ENCODE data around the gene ZDHHC8.

DNA sequence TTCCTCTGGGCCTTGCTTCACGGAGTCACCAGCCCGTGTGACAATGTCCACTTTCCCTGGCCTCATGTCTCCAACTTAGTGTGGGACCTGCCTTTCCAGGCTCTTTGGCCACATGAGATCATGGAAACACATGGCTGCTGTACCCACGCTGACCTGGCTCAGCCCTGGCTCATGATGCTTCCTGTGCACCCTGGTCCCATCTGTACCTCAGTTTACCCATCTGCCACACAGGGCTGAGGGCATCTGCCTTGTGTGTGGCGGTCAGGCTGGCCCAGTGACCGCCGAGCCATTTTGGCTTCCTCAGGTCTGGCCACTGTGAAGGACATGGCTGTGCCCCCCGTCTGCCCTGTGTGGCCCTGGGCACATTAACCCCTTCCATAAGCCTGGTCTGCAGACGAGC lies 51.5 kb downstream of the ZDHHC8 start:
- TF ChIP-seq, protein P1, sequence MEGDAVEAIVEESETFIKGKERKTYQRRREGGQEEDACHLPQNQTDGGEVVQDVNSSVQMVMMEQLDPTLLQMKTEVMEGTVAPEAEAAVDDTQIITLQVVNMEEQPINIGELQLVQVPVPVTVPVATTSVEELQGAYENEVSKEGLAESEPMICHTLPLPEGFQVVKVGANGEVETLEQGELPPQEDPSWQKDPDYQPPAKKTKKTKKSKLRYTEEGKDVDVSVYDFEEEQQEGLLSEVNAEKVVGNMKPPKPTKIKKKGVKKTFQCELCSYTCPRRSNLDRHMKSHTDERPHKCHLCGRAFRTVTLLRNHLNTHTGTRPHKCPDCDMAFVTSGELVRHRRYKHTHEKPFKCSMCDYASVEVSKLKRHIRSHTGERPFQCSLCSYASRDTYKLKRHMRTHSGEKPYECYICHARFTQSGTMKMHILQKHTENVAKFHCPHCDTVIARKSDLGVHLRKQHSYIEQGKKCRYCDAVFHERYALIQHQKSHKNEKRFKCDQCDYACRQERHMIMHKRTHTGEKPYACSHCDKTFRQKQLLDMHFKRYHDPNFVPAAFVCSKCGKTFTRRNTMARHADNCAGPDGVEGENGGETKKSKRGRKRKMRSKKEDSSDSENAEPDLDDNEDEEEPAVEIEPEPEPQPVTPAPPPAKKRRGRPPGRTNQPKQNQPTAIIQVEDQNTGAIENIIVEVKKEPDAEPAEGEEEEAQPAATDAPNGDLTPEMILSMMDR (IDR thresholded peaks at IDR 0.05), result no peak
- TF ChIP-seq, protein P2, sequence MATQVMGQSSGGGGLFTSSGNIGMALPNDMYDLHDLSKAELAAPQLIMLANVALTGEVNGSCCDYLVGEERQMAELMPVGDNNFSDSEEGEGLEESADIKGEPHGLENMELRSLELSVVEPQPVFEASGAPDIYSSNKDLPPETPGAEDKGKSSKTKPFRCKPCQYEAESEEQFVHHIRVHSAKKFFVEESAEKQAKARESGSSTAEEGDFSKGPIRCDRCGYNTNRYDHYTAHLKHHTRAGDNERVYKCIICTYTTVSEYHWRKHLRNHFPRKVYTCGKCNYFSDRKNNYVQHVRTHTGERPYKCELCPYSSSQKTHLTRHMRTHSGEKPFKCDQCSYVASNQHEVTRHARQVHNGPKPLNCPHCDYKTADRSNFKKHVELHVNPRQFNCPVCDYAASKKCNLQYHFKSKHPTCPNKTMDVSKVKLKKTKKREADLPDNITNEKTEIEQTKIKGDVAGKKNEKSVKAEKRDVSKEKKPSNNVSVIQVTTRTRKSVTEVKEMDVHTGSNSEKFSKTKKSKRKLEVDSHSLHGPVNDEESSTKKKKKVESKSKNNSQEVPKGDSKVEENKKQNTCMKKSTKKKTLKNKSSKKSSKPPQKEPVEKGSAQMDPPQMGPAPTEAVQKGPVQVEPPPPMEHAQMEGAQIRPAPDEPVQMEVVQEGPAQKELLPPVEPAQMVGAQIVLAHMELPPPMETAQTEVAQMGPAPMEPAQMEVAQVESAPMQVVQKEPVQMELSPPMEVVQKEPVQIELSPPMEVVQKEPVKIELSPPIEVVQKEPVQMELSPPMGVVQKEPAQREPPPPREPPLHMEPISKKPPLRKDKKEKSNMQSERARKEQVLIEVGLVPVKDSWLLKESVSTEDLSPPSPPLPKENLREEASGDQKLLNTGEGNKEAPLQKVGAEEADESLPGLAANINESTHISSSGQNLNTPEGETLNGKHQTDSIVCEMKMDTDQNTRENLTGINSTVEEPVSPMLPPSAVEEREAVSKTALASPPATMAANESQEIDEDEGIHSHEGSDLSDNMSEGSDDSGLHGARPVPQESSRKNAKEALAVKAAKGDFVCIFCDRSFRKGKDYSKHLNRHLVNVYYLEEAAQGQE (IDR thresholded peaks at IDR 0.05), result no peak
- TF ChIP-seq, protein P3, sequence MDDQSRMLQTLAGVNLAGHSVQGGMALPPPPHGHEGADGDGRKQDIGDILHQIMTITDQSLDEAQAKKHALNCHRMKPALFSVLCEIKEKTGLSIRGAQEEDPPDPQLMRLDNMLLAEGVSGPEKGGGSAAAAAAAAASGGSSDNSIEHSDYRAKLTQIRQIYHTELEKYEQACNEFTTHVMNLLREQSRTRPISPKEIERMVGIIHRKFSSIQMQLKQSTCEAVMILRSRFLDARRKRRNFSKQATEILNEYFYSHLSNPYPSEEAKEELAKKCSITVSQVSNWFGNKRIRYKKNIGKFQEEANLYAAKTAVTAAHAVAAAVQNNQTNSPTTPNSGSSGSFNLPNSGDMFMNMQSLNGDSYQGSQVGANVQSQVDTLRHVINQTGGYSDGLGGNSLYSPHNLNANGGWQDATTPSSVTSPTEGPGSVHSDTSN (IDR thresholded peaks at IDR 0.05), result no peak
- TF ChIP-seq, protein P4, sequence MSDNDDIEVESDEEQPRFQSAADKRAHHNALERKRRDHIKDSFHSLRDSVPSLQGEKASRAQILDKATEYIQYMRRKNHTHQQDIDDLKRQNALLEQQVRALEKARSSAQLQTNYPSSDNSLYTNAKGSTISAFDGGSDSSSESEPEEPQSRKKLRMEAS (IDR thresholded peaks at IDR 0.05), result no peak
- TF ChIP-seq GATA3 (IDR thresholded peaks at IDR 0.05; ENCODE audit: borderline replicate concordance) (no peak), RAD21 (conservative IDR thresholded peaks at IDR 0.05 in 1 of 2, IDR thresholded peaks at IDR 0.05 in 1 of 2) (no peak), EP300 (IDR thresholded peaks at IDR 0.05) (no peak), JUNB (IDR thresholded peaks at IDR 0.05) (no peak), JUN (IDR thresholded peaks at IDR 0.05) (no peak), POLR2A (IDR thresholded peaks at IDR 0.05; ENCODE audit: low read length) (no peak), NR3C1 (IDR thresholded peaks at IDR 0.05) (no peak)
- TF ChIP-seq, protein P5, sequence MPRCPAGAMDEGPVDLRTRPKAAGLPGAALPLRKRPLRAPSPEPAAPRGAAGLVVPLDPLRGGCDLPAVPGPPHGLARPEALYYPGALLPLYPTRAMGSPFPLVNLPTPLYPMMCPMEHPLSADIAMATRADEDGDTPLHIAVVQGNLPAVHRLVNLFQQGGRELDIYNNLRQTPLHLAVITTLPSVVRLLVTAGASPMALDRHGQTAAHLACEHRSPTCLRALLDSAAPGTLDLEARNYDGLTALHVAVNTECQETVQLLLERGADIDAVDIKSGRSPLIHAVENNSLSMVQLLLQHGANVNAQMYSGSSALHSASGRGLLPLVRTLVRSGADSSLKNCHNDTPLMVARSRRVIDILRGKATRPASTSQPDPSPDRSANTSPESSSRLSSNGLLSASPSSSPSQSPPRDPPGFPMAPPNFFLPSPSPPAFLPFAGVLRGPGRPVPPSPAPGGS (IDR thresholded peaks at IDR 0.05), result no peak
- TF ChIP-seq, protein P6, sequence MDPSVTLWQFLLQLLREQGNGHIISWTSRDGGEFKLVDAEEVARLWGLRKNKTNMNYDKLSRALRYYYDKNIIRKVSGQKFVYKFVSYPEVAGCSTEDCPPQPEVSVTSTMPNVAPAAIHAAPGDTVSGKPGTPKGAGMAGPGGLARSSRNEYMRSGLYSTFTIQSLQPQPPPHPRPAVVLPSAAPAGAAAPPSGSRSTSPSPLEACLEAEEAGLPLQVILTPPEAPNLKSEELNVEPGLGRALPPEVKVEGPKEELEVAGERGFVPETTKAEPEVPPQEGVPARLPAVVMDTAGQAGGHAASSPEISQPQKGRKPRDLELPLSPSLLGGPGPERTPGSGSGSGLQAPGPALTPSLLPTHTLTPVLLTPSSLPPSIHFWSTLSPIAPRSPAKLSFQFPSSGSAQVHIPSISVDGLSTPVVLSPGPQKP (IDR thresholded peaks at IDR 0.05; ENCODE audit: low read depth, low read length), result no peak

Measured in A549 (cell line).